K562 treated with DMSO at 1 percent for 4 hours (cell line): ENCODE measurements around the gene HLA-DPB1. TPM values are rescaled to one million over a fixed set of nuclear protein-coding genes. Genes with fewer than 3 reads are reported as not detected.

Experiments
- total RNA-seq: library from RNA; unstranded; fragments of 300-600 nt; gene quantifications from 2 replicates; pipeline ENCODE4 v1.2.3, GENCODE V29; 2022; ENCODE audit not compliant: insufficient read depth

Gene HLA-DPB1
- not detected in 2 replicates for total RNA-seq

DNA sequence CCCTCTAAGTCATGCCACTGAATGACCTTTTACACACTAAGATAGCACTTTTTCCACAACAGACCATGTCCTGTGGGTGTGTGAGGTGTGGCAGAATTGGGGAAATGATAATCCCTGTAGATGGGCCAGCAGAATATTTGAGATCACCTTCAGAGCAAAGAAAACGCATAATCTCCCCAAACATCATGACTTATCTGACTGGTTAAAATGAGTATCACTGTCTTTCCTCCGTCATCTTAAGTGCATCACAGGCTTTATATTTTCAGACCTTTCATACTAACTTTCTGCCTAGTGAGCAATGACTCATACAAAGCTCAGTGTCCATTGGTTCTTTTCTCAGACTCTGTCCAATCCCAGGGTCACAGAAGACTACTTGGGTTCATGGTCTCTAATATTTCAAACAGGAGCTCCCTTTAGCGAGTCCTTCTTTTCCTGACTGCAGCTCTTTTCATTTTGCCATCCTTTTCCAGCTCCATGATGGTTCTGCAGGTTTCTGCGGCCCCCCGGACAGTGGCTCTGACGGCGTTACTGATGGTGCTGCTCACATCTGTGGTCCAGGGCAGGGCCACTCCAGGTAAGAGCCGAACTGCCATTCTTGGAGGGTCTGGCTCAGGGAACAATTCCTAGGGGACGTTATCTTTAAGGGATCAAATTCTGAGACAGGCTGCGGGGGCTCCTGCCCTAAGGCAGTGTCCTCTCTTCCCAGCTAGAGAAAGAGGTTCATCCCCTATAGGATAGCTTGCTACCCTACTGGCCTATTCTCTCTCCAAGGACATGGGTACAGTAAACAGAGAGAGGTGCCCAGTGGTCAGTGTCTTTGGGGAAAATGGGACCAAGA is at the start of gene HLA-DPB1:
Gene HLA-DPB1 (plus strand): TSS at position 423 of the 838 bp plus-strand sequence. CDS start 52 bp downstream, at position 475.

DNA sequence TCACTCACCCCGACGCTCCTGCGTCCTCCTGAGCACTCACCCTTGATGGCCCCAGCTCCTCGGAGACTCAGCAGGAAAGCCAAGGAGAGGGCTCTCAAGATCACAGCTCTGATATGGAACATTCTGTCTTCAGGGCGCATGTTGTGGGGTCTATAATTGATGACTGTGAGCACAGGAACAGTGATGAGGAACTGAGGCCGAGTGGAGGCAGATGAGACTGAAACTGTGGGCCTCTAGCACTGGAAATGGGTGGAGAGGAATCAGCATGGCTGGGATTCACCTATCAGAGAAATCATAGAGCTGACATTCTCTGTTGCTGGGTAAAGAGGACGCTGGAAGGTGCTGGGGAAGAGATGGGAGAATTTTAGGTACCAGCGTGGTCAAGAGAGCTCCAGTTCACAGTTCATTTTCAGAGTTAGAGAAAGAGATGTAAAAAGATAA is 2.3 kb upstream of the HLA-DPB1 start, which contains the start of gene HLA-DPA1:
Gene HLA-DPA1 (minus strand): TSS at position 219 of the 441 bp plus-strand sequence.

Other genes with a start within 250 kb of the HLA-DPB1 start
- 16.1 and 28.3 TPM in 2 replicates for gene TAP2, start 237.3 kb upstream of the HLA-DPB1 start, total RNA-seq
- gene PSMB8, start 231.9 kb upstream of the HLA-DPB1 start, total RNA-seq: 18.0 and 21.9 TPM in 2 replicates
- 13.9 and 16.3 TPM in 2 replicates for gene TAP1, start 222.3 kb upstream of the HLA-DPB1 start, total RNA-seq
- gene PSMB9, start 221.8 kb upstream of the HLA-DPB1 start, total RNA-seq: 13.7 and 20.4 TPM in 2 replicates
- gene HLA-DMB, start 135.0 kb upstream of the HLA-DPB1 start, total RNA-seq: not detected in 2 replicates
- 0.75 TPM in 1 of 2 replicates, not detected in the other for gene HLA-DMA, start 122.9 kb upstream of the HLA-DPB1 start, total RNA-seq
- 180 and 276 TPM in 2 replicates for gene BRD2, start 107.4 kb upstream of the HLA-DPB1 start, total RNA-seq
- not detected in 2 replicates for gene HLA-DOA, start 66.4 kb upstream of the HLA-DPB1 start, total RNA-seq
- not detected in 2 replicates for gene HLA-DPA1, start 2.3 kb upstream of the HLA-DPB1 start, total RNA-seq
- 0.17 and 0.19 TPM in 2 replicates for gene COL11A2, start 116.5 kb downstream of the HLA-DPB1 start, total RNA-seq
- gene RXRB, start 124.7 kb downstream of the HLA-DPB1 start, total RNA-seq: 26.4 and 32.8 TPM in 2 replicates
- 148 and 178 TPM in 2 replicates for gene SLC39A7, start 124.9 kb downstream of the HLA-DPB1 start, total RNA-seq
- gene HSD17B8, start 128.7 kb downstream of the HLA-DPB1 start, total RNA-seq: 10.2 and 19.0 TPM in 2 replicates
- 48.6 and 58.0 TPM in 2 replicates for gene RING1, start 132.5 kb downstream of the HLA-DPB1 start, total RNA-seq
- gene VPS52, start 195.9 kb downstream of the HLA-DPB1 start, total RNA-seq: 25.9 and 40.7 TPM in 2 replicates
- gene RPS18, start 196.1 kb downstream of the HLA-DPB1 start, total RNA-seq: 12,597 and 13,607 TPM in 2 replicates
- 0.64 and 1.3 TPM in 2 replicates for gene B3GALT4, start 201.1 kb downstream of the HLA-DPB1 start, total RNA-seq
- gene WDR46, start 213.2 kb downstream of the HLA-DPB1 start, total RNA-seq: 53.8 and 54.5 TPM in 2 replicates
- 155 and 182 TPM in 2 replicates for gene PFDN6, start 213.6 kb downstream of the HLA-DPB1 start, total RNA-seq
- 31.0 and 34.6 TPM in 2 replicates for gene RGL2, start 223.0 kb downstream of the HLA-DPB1 start, total RNA-seq
- 141 and 157 TPM in 2 replicates for gene TAPBP, start 238.1 kb downstream of the HLA-DPB1 start, total RNA-seq
- gene ZBTB22, start 241.8 kb downstream of the HLA-DPB1 start, total RNA-seq: 6.4 and 8.1 TPM in 2 replicates
- 48.7 and 57.6 TPM in 2 replicates for gene DAXX, start 247.0 kb downstream of the HLA-DPB1 start, total RNA-seq